Thyroid gland (tissue), 4 donors: Measurements from ENCODE around the gene VANGL1.

Source experiments
- POLR2A ChIP-seq, 2 donors: fragments of 450-650 bp; IDR thresholded peaks; one replicate each; pipeline ENCODE4 v1.6.1; 2017; ENCODE audit warnings: antibody characterized with exemption in 2 of 2, mild to moderate bottlenecking in 2 of 2, moderate library complexity in 1 of 2
- TF ChIP-seq, protein P1 (sequence below), 6 experiments: fragments of 200-600 bp in 3 of 6; fragments of 450-650 bp in 3 of 6; sonication (generic) in 3 of 6; IDR thresholded peaks; one replicate each; pipeline ENCODE4 v1.5.1; 2016 to 2019; ENCODE audit warnings: antibody characterized with exemption in 6 of 6, mild to moderate bottlenecking in 2 of 6, inconsistent platforms in 1 of 6, moderate library complexity in 1 of 6

DNA sequence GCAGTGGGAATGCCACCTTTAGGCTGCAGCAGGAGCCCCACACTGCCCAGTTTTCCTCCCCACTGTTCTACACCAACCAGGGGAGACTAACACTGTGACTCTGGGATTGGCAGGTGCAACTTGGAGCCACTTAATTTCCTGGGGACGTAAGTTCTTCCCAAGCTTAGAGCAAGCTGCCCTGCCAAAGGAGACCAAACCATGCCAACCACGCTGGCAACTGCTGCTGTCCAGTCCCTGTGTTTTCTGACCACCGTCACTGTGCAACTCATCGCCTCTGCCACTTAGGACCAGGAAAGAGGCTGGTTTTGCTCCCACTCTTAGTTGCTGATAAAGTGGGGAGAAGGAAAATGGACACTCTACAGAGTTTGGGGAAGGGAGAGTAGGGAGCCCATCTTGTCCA lies 50.5 kb downstream of the VANGL1 start:
- TF ChIP-seq, protein P1, sequence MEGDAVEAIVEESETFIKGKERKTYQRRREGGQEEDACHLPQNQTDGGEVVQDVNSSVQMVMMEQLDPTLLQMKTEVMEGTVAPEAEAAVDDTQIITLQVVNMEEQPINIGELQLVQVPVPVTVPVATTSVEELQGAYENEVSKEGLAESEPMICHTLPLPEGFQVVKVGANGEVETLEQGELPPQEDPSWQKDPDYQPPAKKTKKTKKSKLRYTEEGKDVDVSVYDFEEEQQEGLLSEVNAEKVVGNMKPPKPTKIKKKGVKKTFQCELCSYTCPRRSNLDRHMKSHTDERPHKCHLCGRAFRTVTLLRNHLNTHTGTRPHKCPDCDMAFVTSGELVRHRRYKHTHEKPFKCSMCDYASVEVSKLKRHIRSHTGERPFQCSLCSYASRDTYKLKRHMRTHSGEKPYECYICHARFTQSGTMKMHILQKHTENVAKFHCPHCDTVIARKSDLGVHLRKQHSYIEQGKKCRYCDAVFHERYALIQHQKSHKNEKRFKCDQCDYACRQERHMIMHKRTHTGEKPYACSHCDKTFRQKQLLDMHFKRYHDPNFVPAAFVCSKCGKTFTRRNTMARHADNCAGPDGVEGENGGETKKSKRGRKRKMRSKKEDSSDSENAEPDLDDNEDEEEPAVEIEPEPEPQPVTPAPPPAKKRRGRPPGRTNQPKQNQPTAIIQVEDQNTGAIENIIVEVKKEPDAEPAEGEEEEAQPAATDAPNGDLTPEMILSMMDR (IDR thresholded peaks at IDR 0.05) = no peak
- TF ChIP-seq POLR2A (IDR thresholded peaks at IDR 0.05) = no peak
